Islet precursor cell (in vitro differentiated cells): ENCODE data around the gene C1orf56.

ENCODE experiments used
- DNase-seq: peaks from one replicate; pipeline ENCODE4 v3.0.0-alpha.2; 2018

The C1orf56 gene

GRCh38 chr1:151047591-151047924 lies at the start of gene C1orf56:
Gene C1orf56, plus strand, starts transcription at chr1:151047751. Its CDS starts 97 bp downstream, at chr1:151047848.
- peak; percentile 89 for DNase-seq

- no peak for DNase-seq
Observed at GRCh38 chr1:150997949-150998348, 49.6 kb upstream of the C1orf56 start.

- peak; percentile 61 for DNase-seq
Observed at GRCh38 chr1:150999051-150999674, 48.4 kb upstream of the C1orf56 start.

GRCh38 chr1:150999926-151000325 lies 47.6 kb upstream of the C1orf56 start:
- DNase-seq: no peak

GRCh38 chr1:151000408-151000807 lies 47.1 kb upstream of the C1orf56 start:
- DNase-seq: no peak

- no peak for DNase-seq
Observed at GRCh38 chr1:151001602-151002001, 45.9 kb upstream of the C1orf56 start.

GRCh38 chr1:151002051-151002450 lies 45.5 kb upstream of the C1orf56 start:
- DNase-seq: no peak

- no peak for DNase-seq
Observed at GRCh38 chr1:151002611-151003010, 44.9 kb upstream of the C1orf56 start.

GRCh38 chr1:151003180-151003579 lies 44.4 kb upstream of the C1orf56 start:
- DNase-seq: no peak

- DNase-seq: no peak
Observed at GRCh38 chr1:151005729-151006319, 41.7 kb upstream of the C1orf56 start.

GRCh38 chr1:151006327-151007052 lies 41.1 kb upstream of the C1orf56 start, which contains the start of gene MINDY1:
Gene MINDY1, minus strand, starts transcription at chr1:151006902. Its CDS starts 4,285 bp downstream, at chr1:151002617.
- peak; percentile 94 for DNase-seq

GRCh38 chr1:151007853-151008243 lies 39.7 kb upstream of the C1orf56 start:
- DNase-seq: no peak

GRCh38 chr1:151008244-151009205 lies 39.0 kb upstream of the C1orf56 start, which contains the start of gene PRUNE1:
Gene PRUNE1, plus strand, starts transcription at chr1:151008449. Its CDS starts 184 bp downstream, at chr1:151008633.
- DNase-seq: peak; percentile 97

- DNase-seq: no peak
Observed at GRCh38 chr1:151009206-151009587, 38.4 kb upstream of the C1orf56 start.

- no peak for DNase-seq
Observed at GRCh38 chr1:151009674-151010345, 37.7 kb upstream of the C1orf56 start.

- DNase-seq: no peak
Observed at GRCh38 chr1:151010346-151010726, 37.2 kb upstream of the C1orf56 start.

- DNase-seq: no peak
Observed at GRCh38 chr1:151011154-151011850, 36.2 kb upstream of the C1orf56 start.

GRCh38 chr1:151012684-151013471 lies 34.7 kb upstream of the C1orf56 start:
- no peak for DNase-seq

- DNase-seq: no peak
Observed at GRCh38 chr1:151013518-151013917, 34.0 kb upstream of the C1orf56 start.

- peak; percentile 88 for DNase-seq
Observed at GRCh38 chr1:151024540-151025146, 22.9 kb upstream of the C1orf56 start.
